HCT116 (cell line): ENCODE data around the gene ATF6B. TPM values are rescaled to one million over a fixed set of nuclear protein-coding genes. Genes with fewer than 3 reads are reported as not detected.

Source experiments
- ATAC-seq: fragments of 200-7000 bp; cut with Tn5 transposase; 2 replicates; pipeline ENCODE4 v1.9.1; 2020; ENCODE audit warnings: mild to moderate bottlenecking, moderate library complexity
- BruUV-seq: library from RNA; stranded (reverse); fragments of 400-500 nt; replicated peaks from 2 replicates; lab custom pipeline; 2021; lab: Mats Ljungman, UMichigan
- CTCF ChIA-PET: fragments of 300-600 bp; sonication (Branson Sonifier 250); formaldehyde crosslinking; loops from one replicate; lab custom pipeline; 2021; ENCODE audit warnings: antibody characterized with exemption; lab: Charles Lee
- POLR2A ChIA-PET: fragments of 300-600, 350-600 bp; sonication (Branson Sonifier 250); formaldehyde crosslinking; loops from one replicate; lab custom pipeline; 2021; ENCODE audit warnings: antibody characterized with exemption; lab: Charles Lee
- RAD21 ChIA-PET, 2 experiments: fragments of 300-600 bp; sonication (Branson Sonifier 250); formaldehyde crosslinking; loops; one replicate each; lab custom pipeline; 2023; ENCODE audit warnings: low total read pairs in 2 of 2; ENCODE audit not compliant: uncharacterized antibody in 2 of 2, unreplicated experiment in 2 of 2, low non-redundant PET in 1 of 2; lab: Charles Lee
- DNase-seq: peaks from one replicate; pipeline ENCODE4 v3.0.0-alpha.2; 2010; ENCODE audit warnings: low read depth, low spot score
- H2AFZ ChIP-seq: fragments of 200-600 bp; shearing (Covaris generic), sonication (generic); 2 replicates; pipeline ENCODE4 v1.6.1; 2017; ENCODE audit warnings: low read depth, mixed run types, mixed read lengths, antibody characterized with exemption, low read length; ENCODE audit not compliant: poor library complexity, severe bottlenecking
- H3K27ac ChIP-seq: 2 replicates; pipeline ENCODE4 v1.5.1; 2012; ENCODE audit warnings: low read depth, low read length
- H3K27me3 ChIP-seq: fragments of 200-600 bp; sonication (generic); 2 replicates; pipeline ENCODE4 v1.6.1; 2016; ENCODE audit warnings: mixed run types, low read length, mixed read lengths; ENCODE audit not compliant: insufficient read depth
- H3K36me3 ChIP-seq, 2 experiments: fragments of 200-500 bp in 1 of 2; fragments of 200-600 bp in 1 of 2; sonication (Bioruptor generic) in 1 of 2; sonication (generic) in 1 of 2; 2 replicates each; pipeline versions ENCODE4 v1.5.1 to v1.6.1; 2014 to 2016; ENCODE audit warnings: low read length in 2 of 2, inconsistent platforms in 1 of 2, mixed read lengths in 1 of 2, mixed run types in 1 of 2; ENCODE audit not compliant: insufficient read depth in 2 of 2, control insufficient read depth in 1 of 2
- H3K4me1 ChIP-seq, 2 experiments: fragments of 200-600 bp in 1 of 2; sonication (generic) in 1 of 2; 2 replicates each; pipeline versions ENCODE4 v1.5.1 to v1.6.1; 2012 to 2017; ENCODE audit warnings: low read length in 2 of 2, inconsistent platforms in 1 of 2, mild to moderate bottlenecking in 1 of 2, mixed read lengths in 1 of 2, mixed run types in 1 of 2, moderate library complexity in 1 of 2; ENCODE audit not compliant: insufficient read depth in 2 of 2, control insufficient read depth in 1 of 2
- H3K4me2 ChIP-seq: fragments of 200-600 bp; sonication (generic); 2 replicates; pipeline ENCODE4 v1.6.1; 2017; ENCODE audit warnings: mixed run types, low read length, mixed read lengths
- H3K4me3 ChIP-seq, 2 experiments: fragments of 200-600 bp in 1 of 2; sonication (generic) in 1 of 2; replicated peaks in 1 of 2; 2 replicates each; pipeline ENCODE4 v1.5.1; 2011 to 2016; ENCODE audit warnings: low read length in 2 of 2, control low read depth in 1 of 2, low read depth in 1 of 2, mild to moderate bottlenecking in 1 of 2, mixed read lengths in 1 of 2, mixed run types in 1 of 2
- H3K79me2 ChIP-seq: fragments of 200-600 bp; sonication (generic); 2 replicates; pipeline ENCODE4 v1.6.1; 2017; ENCODE audit warnings: mild to moderate bottlenecking, mixed run types, low read length, moderate library complexity, mixed read lengths; ENCODE audit not compliant: insufficient read depth
- H3K9ac ChIP-seq: fragments of 200-600 bp; sonication (generic); 2 replicates; pipeline ENCODE4 v1.6.1; 2016; ENCODE audit warnings: low read length, mixed read lengths
- H3K9me2 ChIP-seq: fragments of 200-600 bp; sonication (generic), shearing (Covaris generic); 2 replicates; pipeline ENCODE4 v1.6.1; 2017; ENCODE audit warnings: mixed run types, mild to moderate bottlenecking, moderate library complexity; ENCODE audit not compliant: insufficient read depth
- H3K9me3 ChIP-seq, 2 experiments: fragments of 200-500 bp in 1 of 2; fragments of 200-600 bp in 1 of 2; sonication (Bioruptor generic) in 1 of 2; sonication (generic) in 1 of 2; 2 replicates each; pipeline ENCODE4 v1.6.1; 2014 to 2017; ENCODE audit warnings: low read length in 2 of 2, mixed read lengths in 2 of 2, inconsistent platforms in 1 of 2, low read depth in 1 of 2, mild to moderate bottlenecking in 1 of 2, mixed run types in 1 of 2, moderate library complexity in 1 of 2; ENCODE audit not compliant: control insufficient read depth in 1 of 2, insufficient read depth in 1 of 2
- H4K20me1 ChIP-seq: fragments of 200-600 bp; sonication (generic), shearing (Covaris generic); 2 replicates; pipeline ENCODE4 v1.6.1; 2017; ENCODE audit warnings: mixed run types, mild to moderate bottlenecking, moderate library complexity; ENCODE audit not compliant: insufficient read depth
- ATF3 ChIP-seq: IDR thresholded peaks from 2 replicates; pipeline ENCODE4 v1.6.1; 2012
- CEBPB ChIP-seq: IDR thresholded peaks from 2 replicates; pipeline ENCODE4 v1.6.1; 2012; ENCODE audit warnings: low read depth
- ELF1 ChIP-seq: IDR thresholded peaks from 2 replicates; pipeline ENCODE4 v1.6.1; 2012; ENCODE audit warnings: low read depth, borderline replicate concordance
- EZH2 ChIP-seq: fragments of 200-600 bp; sonication (generic); IDR thresholded peaks from 2 replicates; pipeline ENCODE4 v1.6.1; 2017; ENCODE audit warnings: antibody characterized with exemption, mixed run types
- RAD21 ChIP-seq: IDR thresholded peaks from 2 replicates; pipeline ENCODE4 v1.6.1; 2012; ENCODE audit warnings: low read depth, mild to moderate bottlenecking
- REST ChIP-seq: IDR thresholded peaks from 2 replicates; pipeline ENCODE4 v1.6.1; 2012; ENCODE audit warnings: low read depth
- SRF ChIP-seq: IDR thresholded peaks from 2 replicates; pipeline ENCODE4 v1.6.1; 2012; ENCODE audit warnings: low read depth
- TCF7L2 ChIP-seq: IDR thresholded peaks from 2 replicates; pipeline ENCODE4 v1.7.0; 2011; ENCODE audit warnings: borderline replicate concordance, inconsistent platforms; ENCODE audit not compliant: insufficient read depth, insufficient read length; ENCODE audit errors: extremely low read depth
- ZBTB33 ChIP-seq: IDR thresholded peaks from 2 replicates; pipeline ENCODE4 v1.6.1; 2011; ENCODE audit warnings: mild to moderate bottlenecking, low read length, moderate library complexity; ENCODE audit not compliant: insufficient replicate concordance; ENCODE audit errors: extremely low read depth
- ZNF274 ChIP-seq: fragments of 200-500 bp; sonication (Bioruptor generic); IDR thresholded peaks from 2 replicates; pipeline ENCODE4 v1.6.1; 2014; ENCODE audit warnings: mild to moderate bottlenecking, low read depth, low read length, inconsistent platforms
- intact Hi-C: fragments of 100-400 bp; cut with micrococcal nuclease; formaldehyde crosslinking; loops from 2 replicates; pipeline ENCODE4 v1.10.0; 2022
- total RNA-seq: library from RNA; stranded (reverse); gene quantifications from one replicate; pipeline ENCODE4 v1.2.1, GENCODE V29; 2021; ENCODE audit not compliant: unreplicated experiment

ATF6B gene
- total RNA-seq, 1 experiment from 2014 or later = 63.9 TPM

DNA sequence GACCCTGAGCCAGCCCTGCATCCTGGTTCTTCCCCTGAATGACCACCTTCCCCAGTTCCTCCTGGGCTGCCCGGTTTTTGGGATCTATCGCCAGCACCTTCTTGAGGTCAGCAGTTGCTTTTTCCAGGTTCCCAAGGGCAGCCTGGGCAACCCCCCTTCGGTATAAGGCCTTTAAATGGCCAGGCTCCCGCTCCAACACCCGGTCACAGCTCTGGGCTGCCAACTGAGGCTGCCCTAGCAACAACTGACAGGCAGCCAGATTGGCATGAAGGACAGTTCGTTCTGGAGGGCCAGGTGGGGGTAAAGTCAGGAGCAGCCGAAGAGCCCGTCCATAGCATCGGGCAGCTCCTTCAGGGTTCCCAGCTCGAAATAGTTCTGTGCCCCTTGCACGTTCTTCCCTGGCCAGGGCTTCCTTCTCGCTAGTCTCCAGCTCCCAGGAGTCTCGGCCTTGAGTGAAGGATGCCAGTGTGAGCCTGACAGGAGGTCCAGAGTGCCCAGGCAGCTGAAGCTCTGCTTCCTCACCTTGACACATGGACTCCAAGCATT lies 778 bp upstream of the ATF6B start:
- Histone ChIP-seq H3K4me2 (peak overlapping the region; percentile 86), H3K79me2 (peaks cover 27% of the 10 kb centered on the region), H3K9me3 (no peaks in the 10 kb centered on the region), H2AFZ (no peak overlapping the region), H3K27me3 (no peaks in the 10 kb centered on the region), H3K9me2 (no peaks in the 10 kb centered on the region), H3K27ac (peak overlapping the region; percentile 92), H4K20me1 (no peaks in the 10 kb centered on the region)
- no TSS peak for BruUV-seq
- intact Hi-C loops = no loop called here
- CTCF ChIA-PET = interaction anchor here (0.7 to 2.0 kb wide), 5 partner anchors 10 to 67 kb away, joined by 3 to 18 read pairs (median 7); no protein-coding TSS in a partner anchor
- TF ChIP-seq ATF3 = no peak
- no peak for TF ChIP-seq EZH2
- no peak for TF ChIP-seq ELF1
- TF ChIP-seq SRF = no peak
- no peak for TF ChIP-seq REST
- TF ChIP-seq ZNF274 = no peak
- TF ChIP-seq CEBPB = no peak
- TF ChIP-seq RAD21 = no peak
- TF ChIP-seq ZBTB33 = no peak
- no peak for TF ChIP-seq TCF7L2
- TF ChIP-seq, all 23 proteins: peak for 0
- ChIA-PET RAD21 (interaction anchor here (0.6 to 1.9 kb wide), 3 partner anchors 10 to 67 kb away, joined by 3 to 4 read pairs (median 4); no protein-coding TSS in a partner anchor), POLR2A (interaction anchor here (0.5 to 1.9 kb wide), 7 partner anchors 14 to 850 kb away, joined by 3 to 10 read pairs (median 5); no protein-coding TSS in a partner anchor)
- H3K4me1 ChIP-seq = peaks cover 24 to 31% of the 10 kb centered on the region in 2 experiments
- DNase-seq = no peak
- peak overlapping the region; percentile 94 to 100 for H3K4me3 ChIP-seq
- no peak for ATAC-seq
- H3K36me3 ChIP-seq = peaks cover 0 to 2% of the 10 kb centered on the region in 2 experiments; a peak in 1 of 4 replicates
- peak overlapping the region; percentile 73 for H3K9ac ChIP-seq
